GM21381 (cell line): Measurements from ENCODE around the gene MMP19.
"Not testable (repeated sequence)": the region's sequence is repeated elsewhere in the genome, so short reads cannot be mapped to it uniquely, and the experiment has no call there.

Experiments used
- ATAC-seq: cut with Tn5 transposase; IDR thresholded peaks from one replicate; pipeline ENCODE4 v1.9.1; 2021; ENCODE audit warnings: mild to moderate bottlenecking, moderate library complexity; ENCODE audit not compliant: unreplicated experiment

Gene MMP19

DNA sequence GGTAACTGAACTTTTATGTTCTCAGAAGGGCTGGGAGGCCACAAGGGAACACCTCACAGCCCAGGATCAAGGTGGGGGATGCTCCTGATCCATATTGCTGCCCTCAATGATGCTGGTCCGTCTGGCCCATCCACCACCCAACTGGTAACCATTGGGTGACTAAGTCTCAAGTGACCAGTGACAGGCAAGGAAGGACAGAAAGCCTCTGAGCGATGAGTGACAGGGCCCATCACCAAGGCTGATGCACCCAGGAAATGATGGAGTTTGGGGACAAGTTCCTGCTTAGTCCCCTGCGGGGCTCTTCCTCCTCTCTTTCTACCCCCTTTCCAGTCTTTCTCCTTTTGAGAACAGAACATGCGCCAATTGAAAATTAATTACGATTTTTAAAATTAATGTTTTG, 2.6 kb upstream of the MMP19 start:
- ATAC-seq = no peak

DNA sequence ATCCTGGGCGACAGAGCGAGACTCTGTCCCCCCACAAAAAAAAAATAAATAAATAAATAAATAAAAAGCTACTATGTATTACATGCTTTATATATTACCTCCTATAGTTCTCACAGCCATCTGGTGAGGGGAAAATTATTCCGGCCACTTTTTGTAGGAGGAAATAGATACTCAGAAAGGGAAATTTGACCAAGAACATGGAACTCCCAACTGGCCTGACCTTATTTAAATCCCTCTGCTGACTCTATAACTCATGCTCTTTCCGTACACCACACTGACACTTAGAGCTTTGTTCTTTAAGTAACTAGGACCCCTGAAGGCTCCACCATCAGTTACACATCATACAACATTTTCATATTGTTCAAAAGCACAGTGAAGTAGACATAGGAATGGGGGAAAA, 2.2 kb upstream of the MMP19 start:
- no peak for ATAC-seq

DNA sequence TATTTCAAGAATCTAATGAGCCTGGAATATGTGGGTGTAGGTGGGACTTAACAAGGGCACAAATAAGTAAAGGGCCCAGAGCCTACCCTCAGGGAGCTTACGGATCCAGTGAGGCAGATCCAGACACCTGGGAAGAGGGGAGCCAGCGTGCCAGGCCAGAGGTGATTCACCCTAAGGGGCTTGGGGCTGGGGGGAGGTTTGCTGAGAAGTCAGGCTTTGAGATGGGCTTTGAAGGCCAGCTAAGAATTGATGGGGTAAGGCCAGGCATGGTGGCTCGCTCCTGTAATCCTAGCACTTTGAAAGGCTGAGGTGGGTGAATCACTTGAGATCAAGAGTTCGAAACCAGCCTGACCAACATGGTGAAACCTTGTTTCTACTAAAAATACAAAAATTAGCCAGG, 695 bp upstream of the MMP19 start:
- no peak for ATAC-seq

DNA sequence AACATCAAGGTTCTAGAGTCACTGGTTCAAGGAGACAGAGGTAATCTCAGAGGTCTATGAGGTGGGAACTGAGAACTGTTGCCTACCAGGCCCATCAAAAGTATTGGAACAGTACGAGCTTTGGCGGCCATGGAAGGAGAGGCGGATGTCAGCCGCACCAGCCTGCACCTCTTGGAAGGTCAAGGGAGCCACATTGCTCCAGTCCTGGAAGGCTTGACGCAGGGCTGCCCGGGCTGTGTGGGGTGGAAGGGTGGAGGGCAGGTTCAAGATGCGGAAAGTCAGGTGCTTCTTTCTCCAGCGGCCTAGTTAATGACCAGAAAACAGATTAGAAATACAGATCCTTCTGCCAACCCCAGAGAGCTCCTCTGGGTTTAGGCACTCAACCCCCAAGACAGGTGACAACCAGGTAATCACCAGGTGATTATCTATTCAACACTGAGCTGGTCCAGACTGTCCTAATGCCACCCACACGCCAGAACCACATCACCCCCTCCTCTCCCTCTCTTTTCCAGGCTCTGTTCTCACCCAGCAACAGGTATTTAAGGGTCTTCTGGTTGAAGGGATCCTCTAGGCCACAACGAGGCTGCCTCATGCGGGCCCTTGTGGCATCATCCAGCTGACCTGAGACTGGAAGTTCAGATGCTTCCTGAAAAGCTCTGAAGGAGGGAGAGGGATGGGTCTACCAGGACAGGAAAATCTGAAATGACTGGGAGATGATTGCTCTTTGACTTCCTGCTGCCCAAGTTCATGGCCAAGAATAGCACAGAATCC, 2.0 kb downstream of the MMP19 start:
- ATAC-seq = no peak

DNA sequence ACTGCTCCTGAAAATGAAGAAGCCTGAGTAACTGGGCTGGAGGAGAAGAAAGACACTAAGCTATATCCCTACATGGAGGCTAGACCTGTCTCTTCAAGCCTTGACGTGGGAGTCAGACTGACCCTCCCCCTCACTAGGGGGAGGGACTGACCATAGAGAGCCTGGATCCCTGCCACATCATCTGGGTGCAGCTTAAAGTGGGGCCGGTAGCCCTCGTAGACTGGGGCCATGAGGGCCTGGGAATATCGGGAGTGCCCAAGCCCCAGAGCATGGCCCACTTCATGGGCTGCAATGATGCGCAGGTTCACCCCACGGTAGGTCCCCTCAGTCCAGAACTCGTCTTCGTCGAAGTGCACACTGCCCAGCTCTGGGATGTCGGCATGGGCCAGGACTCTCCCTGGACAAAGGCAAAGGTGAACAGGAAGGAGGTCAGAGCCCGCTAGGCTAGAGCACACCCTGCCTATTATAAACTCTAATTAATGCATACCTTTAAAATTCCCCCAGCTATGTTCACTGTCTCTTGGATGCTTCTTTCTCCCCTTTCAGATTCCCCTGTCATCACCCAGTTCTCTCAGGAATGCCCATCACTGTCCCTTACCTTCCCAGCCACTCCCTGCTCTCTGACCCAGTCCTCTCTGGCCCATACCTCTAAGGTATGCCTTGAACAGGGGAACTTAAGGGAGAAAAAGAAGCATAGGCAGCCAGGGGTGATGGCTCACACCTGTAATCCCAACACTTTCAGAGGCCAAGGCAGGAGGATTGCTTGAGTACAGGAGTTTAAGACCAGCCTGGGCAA, 3.2 kb downstream of the MMP19 start:
- no peak for ATAC-seq

DNA sequence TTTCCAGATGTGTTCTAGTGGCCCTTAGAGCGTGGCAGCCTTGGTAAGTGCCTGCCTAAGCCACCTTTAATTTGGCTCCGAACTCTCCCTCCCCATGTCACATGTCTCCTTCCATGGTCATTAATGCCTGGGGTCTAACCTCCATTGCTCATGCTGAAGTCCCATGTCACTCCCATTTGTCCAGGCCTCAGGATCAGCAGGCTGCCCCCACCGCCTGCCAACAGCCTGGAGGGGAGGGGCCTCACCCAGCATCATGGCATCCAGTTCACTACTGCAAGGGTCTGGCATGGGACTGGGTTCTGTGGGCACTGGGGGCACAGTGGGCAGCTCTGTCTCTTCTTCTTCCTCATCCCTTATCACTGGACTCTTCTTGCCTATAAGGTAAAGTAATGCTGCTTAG, 4.4 kb downstream of the MMP19 start:
- ATAC-seq = no peak

DNA sequence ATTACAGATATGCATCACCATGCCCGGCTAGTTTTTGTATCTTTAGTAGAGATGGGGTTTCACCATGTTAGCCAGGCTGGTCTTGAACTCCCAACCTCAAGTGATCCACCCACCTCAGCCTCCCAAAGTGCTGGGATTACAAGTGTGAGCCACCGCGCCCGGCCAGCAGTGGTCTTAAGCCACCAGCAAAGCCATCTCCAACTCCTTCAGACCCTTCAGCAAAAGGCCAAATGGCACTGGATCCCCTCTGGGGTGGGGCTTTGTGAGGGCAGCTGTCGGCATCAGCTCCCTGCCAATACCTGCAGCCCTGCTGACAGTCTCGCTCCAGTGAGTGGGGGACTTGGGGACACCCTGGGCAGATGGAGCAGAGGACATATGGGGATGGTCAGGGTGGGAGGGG, 8.3 kb downstream of the MMP19 start:
- ATAC-seq = not testable (repeated sequence)

DNA sequence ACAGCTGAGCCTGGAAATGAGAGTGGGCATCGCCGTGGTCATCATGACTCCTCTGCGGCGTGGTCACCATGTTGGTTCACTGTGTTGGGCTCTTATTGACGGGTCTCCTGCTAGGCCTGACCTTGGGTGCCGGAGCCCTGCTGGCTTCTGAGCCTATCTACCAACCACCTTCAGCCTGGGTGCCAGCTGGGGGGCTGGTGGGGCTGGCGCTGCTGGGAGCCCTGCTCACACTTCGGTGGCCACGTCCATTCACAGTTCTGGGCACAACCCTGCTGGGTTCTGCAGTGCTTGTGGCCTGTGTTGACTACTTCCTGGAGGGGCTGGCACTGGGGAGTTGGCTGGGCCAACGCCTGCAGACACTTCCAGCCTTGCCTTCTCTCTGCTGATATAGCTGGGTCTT, 9.7 kb downstream of the MMP19 start:
- no peak for ATAC-seq

DNA sequence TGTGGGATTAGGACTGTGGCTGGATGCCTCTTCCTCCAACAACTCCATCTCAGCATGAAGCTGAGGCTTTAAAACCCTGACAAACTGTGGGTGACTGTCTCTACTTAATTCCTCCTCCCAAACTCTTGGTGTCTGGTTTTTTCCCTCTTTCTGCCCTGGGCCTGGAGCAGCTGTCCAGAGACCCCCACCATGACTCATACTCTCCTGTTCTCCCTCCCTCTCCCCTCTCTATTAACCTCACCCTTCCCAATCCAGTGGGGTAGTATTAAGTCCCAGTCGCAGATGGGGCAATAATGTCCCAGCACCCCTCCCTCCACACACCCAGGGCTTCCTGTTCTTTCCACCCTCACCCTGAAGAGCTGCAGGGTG, 11.3 kb downstream of the MMP19 start:
- ATAC-seq = no peak

DNA sequence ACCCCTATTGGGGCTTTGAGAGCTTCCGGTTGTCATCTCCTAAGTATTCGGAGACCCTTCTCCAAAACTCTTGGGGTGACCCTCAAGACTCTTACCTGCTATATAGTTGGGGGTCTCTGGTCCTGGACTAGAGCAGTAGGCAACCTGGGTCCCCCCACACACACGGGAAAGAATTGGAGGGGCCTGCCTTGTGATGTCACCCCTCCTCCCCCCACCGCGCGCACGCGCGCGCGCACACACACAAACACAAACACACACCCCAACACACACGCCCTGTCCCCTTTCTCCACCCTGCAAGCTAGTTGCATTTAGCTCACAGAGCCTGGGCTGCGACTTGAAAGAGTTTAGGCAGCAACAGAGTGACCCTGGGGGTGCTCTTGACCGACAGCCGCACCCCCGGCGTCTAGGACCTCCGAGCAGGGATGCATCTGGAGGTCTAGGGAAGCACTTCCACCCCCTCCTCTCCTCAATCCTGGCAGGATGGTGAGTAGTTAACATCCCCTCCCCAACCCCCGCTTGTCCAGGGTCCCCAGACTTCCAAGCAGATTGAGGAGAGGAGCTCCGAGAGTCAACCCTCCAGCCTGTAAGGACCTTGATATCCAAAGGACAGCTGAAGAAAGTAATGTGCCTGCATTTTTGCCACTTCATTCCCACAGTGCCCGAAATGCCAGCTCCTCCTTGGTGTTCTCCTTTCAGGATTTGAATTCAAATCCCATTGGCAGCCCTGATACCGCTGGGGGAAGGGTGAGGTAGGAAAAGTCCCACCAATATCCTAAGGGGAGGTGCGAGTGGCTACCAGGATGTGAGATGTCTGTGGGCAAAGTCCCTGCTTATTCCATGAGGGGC, 11.9 kb downstream of the MMP19 start:
- no peak for ATAC-seq

DNA sequence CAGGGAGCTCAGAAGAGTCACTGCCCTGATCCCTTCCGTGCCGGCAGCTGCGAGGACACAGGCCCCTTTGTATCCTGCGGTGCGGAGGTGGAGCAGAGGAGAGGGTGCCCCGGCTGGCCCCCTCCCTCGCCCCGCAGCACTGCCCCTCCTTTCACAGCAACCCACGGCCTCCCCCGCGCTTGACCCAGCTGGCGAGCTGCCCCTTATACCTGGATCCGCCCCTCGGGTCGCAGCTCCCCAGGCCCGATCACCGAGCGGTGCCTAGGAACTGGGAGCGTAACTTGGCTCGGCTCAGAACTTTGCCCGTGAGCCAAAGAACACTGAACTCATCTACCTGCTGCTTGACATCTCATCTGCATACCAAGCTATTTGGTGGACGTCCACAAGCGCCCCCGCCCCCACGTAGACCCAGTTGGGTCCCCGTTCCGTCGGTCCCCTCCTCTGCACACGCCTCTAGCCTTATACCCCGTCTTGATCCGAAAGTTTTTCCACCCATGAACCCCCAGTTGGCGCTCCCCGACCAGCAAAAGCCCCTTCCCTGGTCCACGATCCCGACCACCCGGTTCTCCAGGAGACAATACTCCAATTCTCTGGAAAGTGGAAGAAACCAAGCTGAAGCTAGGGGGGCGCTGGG, 12.7 kb downstream of the MMP19 start:
- peak; percentile 18 for ATAC-seq

DNA sequence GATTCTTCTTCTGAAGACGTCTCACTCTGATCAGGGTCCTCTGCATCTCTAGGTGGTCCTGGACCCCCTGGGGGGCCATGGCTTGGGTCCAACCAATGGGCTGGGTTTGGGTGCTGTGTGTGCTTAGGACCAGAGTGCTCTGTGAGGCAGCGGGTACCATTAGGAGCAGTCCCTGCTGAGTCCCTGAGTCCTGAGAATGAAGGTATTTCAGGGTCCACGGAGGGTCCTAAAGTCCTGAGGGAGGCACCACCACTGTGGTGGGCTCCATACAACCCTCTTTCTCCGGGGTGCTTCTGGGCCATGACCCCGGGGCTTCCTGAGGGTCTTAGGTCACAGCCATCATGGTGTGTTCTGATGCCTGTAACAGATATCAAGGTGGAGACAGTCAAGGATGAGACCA, 14.4 kb downstream of the MMP19 start:
- ATAC-seq = no peak

DNA sequence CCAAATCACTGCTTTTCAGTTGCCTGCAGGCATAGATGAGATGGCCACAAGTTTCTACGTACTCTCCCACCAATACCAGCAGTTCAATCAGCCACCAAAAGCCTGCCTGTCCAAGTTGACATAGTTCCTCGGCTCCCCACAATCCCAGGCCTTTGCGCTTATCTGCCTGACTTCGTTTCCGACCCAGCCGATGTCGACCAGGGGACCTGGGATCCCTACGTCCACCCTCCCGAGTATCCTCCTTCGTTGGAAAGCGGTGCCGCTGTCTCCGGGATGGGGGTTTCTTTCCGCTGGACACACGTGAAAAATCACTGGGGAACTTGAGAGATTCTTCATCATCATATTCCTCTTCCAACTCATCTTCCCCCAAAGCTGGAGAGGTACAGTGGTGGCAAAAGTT, 14.9 kb downstream of the MMP19 start:
- ATAC-seq = no peak

DNA sequence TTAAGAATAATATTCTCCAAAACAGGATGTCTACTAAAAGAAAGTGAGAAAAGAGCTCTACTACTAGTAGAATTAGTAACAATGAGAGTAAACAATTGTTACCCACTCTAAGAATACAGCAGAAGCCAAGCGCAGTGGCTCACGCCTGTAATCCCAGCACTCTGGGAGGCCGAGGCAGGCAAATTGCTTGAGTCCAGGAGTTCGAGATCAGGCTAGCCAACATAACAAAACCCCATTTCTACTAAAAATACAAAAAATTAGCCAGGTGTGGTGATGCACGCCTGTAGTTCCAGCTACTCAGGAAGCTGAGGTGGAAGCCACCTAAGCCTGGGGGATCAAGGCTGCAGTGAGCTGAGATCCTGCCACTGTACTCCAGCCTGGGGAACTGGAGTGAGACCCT, 18.0 kb downstream of the MMP19 start:
- no peak for ATAC-seq

DNA sequence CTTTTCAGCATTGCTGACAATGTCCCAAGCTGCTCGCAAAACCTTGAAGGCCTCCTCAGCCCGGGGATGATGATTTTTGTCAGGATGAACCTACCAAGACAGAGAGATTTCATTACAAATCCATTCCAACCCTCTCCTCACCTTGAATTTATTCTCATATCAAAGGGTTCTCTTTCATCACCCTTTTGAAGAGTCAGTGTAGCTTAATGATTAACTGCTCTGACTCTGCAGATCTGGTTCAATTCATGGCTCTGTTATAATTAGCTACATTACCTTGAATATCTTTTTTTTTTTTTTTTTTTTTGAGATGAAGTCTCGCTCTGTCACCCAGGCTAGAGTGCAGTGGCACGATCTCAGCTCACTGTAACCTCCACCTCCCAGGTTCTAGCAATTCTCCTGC, 19.3 kb downstream of the MMP19 start:
- ATAC-seq = no peak

DNA sequence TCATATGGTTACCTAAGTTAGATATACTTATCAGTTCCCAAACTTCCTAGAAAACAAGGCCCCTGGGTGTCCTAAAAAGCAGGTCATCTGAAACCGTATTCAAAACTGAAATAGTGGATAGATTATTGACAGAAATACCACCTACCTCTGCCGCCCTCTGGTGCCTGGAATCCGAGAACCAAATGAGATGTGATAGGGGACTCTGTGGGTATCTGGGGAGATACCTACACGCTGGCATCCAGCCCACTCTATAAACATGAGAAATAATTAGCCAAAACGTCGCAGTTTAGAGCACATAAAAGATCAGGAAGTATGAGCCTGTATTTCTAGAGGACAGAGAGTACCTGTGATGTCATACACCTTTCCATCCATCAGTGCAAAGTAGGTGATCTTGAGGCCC, 20.5 kb downstream of the MMP19 start:
- no peak for ATAC-seq

DNA sequence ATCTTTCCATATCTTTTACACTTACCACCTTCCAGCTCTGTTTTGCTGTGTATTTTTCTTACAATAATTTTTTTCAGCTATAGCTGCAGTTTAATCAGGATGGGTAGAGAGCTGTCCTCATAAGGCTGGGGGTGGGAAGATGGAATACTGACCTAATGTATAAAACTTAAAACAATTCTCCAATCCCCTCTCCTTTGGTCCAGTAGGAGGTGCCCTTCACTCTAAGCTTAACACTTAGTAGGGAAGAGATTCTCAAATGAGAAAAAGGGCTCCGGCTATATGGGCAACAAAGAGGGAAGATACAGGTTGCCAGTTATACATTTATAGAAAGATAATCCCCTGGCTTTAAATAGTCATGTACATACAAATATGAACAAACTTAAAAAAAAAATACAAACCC, 22.1 kb downstream of the MMP19 start:
- ATAC-seq = no peak

DNA sequence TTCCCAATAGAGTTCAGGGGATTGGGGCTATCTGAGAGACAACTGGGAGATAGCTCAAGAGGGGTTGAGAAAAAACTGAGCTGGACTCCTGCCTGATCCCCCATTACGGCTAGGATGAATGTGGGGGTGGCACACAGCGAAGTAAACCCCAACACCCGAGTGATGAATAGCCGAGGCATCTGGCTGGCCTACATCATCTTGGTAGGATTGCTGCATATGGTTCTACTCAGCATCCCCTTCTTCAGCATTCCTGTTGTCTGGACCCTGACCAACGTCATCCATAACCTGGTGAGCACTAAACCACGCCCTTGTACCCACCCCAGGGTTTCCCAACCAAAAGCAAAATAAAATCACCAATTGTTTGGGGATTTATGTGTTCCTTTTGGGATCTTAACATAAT, 23.9 kb downstream of the MMP19 start:
- no peak for ATAC-seq

DNA sequence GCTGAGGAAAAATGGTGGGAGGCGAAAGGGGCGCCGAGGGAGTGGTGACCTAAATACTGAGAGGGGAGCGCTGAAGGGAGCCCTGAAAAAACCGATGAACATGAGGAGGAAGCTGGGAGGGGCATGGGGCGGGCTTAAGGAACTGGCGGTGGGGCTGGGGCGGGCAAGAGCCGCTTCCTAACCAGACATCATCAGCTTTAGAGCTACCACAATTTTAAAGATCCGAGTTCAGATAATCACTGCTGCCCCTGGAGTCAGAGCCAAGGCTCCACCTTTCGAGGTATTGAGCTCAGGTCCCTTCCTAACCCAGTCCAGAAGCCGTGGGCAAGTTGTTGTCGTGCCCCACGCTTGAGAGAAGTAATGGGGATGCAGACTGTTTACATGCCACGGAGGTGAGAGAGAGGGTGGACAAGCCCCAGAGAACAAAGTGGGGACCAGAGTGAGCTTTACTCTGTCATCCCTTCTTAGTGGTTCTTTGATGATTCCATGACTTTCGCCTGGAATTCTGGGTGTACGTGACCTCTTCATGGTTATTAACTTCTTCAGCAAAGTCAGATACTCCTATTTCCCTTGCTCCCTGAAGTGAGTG, 24.5 kb downstream of the MMP19 start:
- ATAC-seq = peak; percentile 27

DNA sequence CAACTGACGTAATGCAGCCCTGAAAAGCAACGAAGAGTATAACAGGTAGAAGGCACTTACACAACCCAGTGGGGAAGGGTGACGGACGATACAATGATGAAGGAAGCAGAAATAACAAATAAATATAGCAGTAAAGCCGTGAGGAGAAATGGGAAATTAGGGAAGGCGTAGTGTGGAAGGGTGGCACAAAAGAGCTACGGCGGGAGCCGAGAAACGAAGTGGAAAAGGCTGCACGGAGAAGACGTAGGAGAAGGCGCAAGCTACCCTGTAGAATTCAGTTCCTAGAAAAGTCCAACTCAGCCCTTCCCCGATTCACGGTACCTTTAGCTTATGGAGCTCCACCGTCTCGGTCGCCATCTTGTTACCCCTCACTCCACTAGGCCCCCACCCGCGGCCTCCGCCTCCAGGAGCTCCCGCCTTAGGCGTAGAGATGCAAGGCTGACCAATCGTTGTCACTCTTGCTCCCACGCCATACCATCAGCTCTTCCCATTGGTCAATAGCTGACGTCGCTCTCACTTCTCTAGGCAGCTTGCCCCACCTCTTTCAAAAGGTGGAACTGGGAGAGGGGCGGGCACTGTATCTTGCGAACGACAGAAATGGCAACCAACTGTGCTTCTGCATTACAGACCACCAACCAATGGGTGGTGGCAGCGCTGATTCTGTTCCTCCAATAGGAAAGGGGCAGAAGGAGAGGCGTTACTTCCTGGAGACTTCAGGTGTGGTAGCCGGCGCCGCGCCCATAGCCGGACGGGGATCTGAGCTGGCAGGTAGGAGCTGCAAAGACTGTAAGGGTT, 25.2 kb downstream of the MMP19 start, which contains the start of the genes ORMDL2 and SARNP:
ORMDL2 (plus strand) TSS at position 697 of the 795 bp plus-strand sequence. CDS start 959 bp downstream, outside the sequence.
SARNP (minus strand) TSS at position 380 of the 795 bp plus-strand sequence; CDS start at position 357, 23 bp downstream.
- peak; percentile 98 for ATAC-seq
